DOHH2 (cell line): ENCODE data around the gene TMOD4.

Source experiments
- CTCF ChIP-seq: fragments of 200-600 bp; sonication (generic); IDR thresholded peaks from one replicate; pipeline ENCODE4 v1.5.1; 2014; ENCODE audit warnings: antibody characterized with exemption, mild to moderate bottlenecking, low read depth, low read length; ENCODE audit not compliant: poor library complexity, severe bottlenecking
- EZH2phosphoT487 ChIP-seq: fragments of 200-600 bp; sonication (generic); IDR thresholded peaks from 2 replicates; pipeline ENCODE4 v1.6.1; 2017; ENCODE audit warnings: borderline replicate concordance, mild to moderate bottlenecking, antibody characterized with exemption, low read length, moderate library complexity, mixed read lengths

GRCh38 chr1:151147665-151148064, 28.1 kb downstream of the TMOD4 start:
- TF ChIP-seq CTCF (no peak), EZH2phosphoT487 (no peak)
